Caco-2 (cell line): ENCODE data around the gene VAV2. TPM values are rescaled to one million over a fixed set of nuclear protein-coding genes. Genes with fewer than 3 reads are reported as not detected.

Source experiments
- BruUV-seq: library from RNA; stranded (reverse); fragments of 400-500 nt; replicated peaks from 2 replicates; lab custom pipeline; 2021; lab: Mats Ljungman, UMichigan
- CTCF ChIA-PET: fragments of 300-600 bp; sonication (Branson Sonifier 250); formaldehyde crosslinking; loops from one replicate; lab custom pipeline; 2022; ENCODE audit warnings: antibody characterized with exemption; lab: Charles Lee
- POLR2A ChIA-PET: fragments of 300-600 bp; sonication (Branson Sonifier 250); formaldehyde crosslinking; loops from one replicate; lab custom pipeline; 2022; ENCODE audit warnings: antibody characterized with exemption; lab: Charles Lee
- DNase-seq, 2 experiments: peaks; one replicate each; pipeline versions ENCODE4 v3.0.0 to v3.0.0-alpha.2; 2020 to 2022
- H3K27me3 ChIP-seq: replicated peaks from 2 replicates; pipeline ENCODE4 v1.6.0; 2011; ENCODE audit warnings: low read length; ENCODE audit not compliant: control insufficient read depth, insufficient read depth
- H3K36me3 ChIP-seq: 2 replicates; pipeline ENCODE4 v1.5.1; 2011; ENCODE audit warnings: low read length; ENCODE audit not compliant: control insufficient read depth, insufficient read depth
- H3K4me1 ChIP-seq: fragments of 250-450 bp; sonication (Bioruptor Pico); 2 replicates; pipeline ENCODE4 v1.5.1; 2020; ENCODE audit warnings: mild to moderate bottlenecking
- H3K4me3 ChIP-seq: 2 replicates; pipeline ENCODE4 v1.5.1; 2011; ENCODE audit warnings: low read depth, mild to moderate bottlenecking, control low read depth, low read length
- H3K9me3 ChIP-seq: fragments of 250-450 bp; sonication (Bioruptor Pico); 2 replicates; pipeline ENCODE4 v1.5.1; 2020; ENCODE audit warnings: mild to moderate bottlenecking, moderate library complexity
- H3K27ac Mint-ChIP-seq: one replicate; pipeline ENCODE4 v1.8.0; 2022; ENCODE audit warnings: mixed read lengths; ENCODE audit not compliant: unreplicated experiment
- H3K27me3 Mint-ChIP-seq: one replicate; pipeline ENCODE4 v1.8.0; 2022; ENCODE audit warnings: mixed read lengths; ENCODE audit not compliant: insufficient read depth, unreplicated experiment
- H3K36me3 Mint-ChIP-seq: one replicate; pipeline ENCODE4 v1.8.0; 2022; ENCODE audit warnings: mild to moderate bottlenecking, mixed read lengths; ENCODE audit not compliant: insufficient read depth, unreplicated experiment
- H3K4me1 Mint-ChIP-seq: one replicate; pipeline ENCODE4 v1.8.0; 2022; ENCODE audit warnings: low read depth, mixed read lengths; ENCODE audit not compliant: unreplicated experiment
- H3K4me3 Mint-ChIP-seq: one replicate; pipeline ENCODE4 v1.8.0; 2022; ENCODE audit warnings: mild to moderate bottlenecking, moderate library complexity, mixed read lengths; ENCODE audit not compliant: unreplicated experiment
- H3K9me3 Mint-ChIP-seq: one replicate; pipeline ENCODE4 v1.8.0; 2022; ENCODE audit warnings: mixed read lengths; ENCODE audit not compliant: unreplicated experiment
- intact Hi-C: fragments of 100-400 bp; cut with micrococcal nuclease; formaldehyde crosslinking; loops from one replicate; pipeline ENCODE4 v1.10.0; 2022; ENCODE audit not compliant: unreplicated experiment
- total RNA-seq: library from RNA; stranded (reverse); gene quantifications from 2 replicates; pipeline ENCODE4 v1.2.3, GENCODE V29; 2022
- TF ChIP-seq, protein P1 (sequence below), 2 experiments: fragments of 200-600 bp in 1 of 2; IDR thresholded peaks; 1 replicate in 1 of 2; 2 replicates in 1 of 2; pipeline versions ENCODE4 v1.5.1 to v1.8.0; 2011 to 2022; ENCODE audit warnings: antibody characterized with exemption in 1 of 2, control low read depth in 1 of 2, inconsistent platforms in 1 of 2, low read depth in 1 of 2, low read length in 1 of 2, mild to moderate bottlenecking in 1 of 2, moderate library complexity in 1 of 2; ENCODE audit not compliant: insufficient read depth in 1 of 2, severe bottlenecking in 1 of 2, unreplicated experiment in 1 of 2

VAV2 gene
- total RNA-seq, 1 experiment from 2014 or later, result 55.3 TPM

DNA sequence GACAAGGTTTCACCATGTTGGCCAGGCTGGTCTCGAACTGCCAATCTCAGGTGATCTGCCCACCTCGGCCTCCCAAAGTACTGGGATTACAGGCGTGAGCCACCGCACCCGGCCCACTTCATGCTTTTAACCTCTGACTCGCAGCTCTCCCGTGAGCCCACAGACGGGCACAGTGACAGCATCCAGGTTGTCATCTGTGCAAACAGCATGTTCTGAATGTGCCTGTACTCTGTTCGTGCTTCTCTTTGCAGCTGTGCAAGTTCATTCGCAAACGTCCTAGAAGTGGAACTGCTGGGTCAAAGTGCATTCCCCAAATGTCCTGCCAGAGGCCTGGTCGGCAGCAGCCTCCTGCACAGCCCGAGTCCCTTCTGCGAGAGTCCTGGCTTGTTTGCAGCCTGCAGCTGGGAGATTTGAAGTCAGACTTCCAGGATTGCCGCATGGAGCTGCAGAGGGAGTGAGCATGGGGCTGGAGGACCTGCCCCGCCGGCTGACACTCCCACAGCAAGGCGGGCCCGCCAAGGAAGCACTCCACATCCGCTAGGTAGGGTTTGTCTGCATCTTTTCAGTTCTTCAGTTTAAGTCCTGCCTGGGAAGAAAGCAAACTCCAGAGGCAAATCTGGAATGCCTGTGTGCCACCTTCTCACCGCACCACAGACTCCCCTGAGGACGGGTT, 36.6 kb upstream of the VAV2 start:
- Mint-ChIP-seq H3K4me3 (no peak overlapping the region), H3K27ac (no peak overlapping the region), H3K4me1 (no peaks in the 10 kb centered on the region), H3K9me3 (no peaks in the 10 kb centered on the region), H3K36me3 (peaks cover 44% of the 10 kb centered on the region), H3K27me3 (no peaks in the 10 kb centered on the region)
- Histone ChIP-seq H3K27me3 (no peaks in the 10 kb centered on the region), H3K4me3 (no peak overlapping the region), H3K4me1 (0 out of 2 replicates have a peak, but pooled peaks cover 4% of the 10 kb centered on the region), H3K36me3 (peaks cover 1% of the 10 kb centered on the region; the same call in 1 of the 2 replicates), H3K9me3 (no peaks in the 10 kb centered on the region)
- DNase-seq, result no peak
- ChIA-PET POLR2A (no interaction called here), CTCF (no interaction called here)
- TF ChIP-seq, protein P1, sequence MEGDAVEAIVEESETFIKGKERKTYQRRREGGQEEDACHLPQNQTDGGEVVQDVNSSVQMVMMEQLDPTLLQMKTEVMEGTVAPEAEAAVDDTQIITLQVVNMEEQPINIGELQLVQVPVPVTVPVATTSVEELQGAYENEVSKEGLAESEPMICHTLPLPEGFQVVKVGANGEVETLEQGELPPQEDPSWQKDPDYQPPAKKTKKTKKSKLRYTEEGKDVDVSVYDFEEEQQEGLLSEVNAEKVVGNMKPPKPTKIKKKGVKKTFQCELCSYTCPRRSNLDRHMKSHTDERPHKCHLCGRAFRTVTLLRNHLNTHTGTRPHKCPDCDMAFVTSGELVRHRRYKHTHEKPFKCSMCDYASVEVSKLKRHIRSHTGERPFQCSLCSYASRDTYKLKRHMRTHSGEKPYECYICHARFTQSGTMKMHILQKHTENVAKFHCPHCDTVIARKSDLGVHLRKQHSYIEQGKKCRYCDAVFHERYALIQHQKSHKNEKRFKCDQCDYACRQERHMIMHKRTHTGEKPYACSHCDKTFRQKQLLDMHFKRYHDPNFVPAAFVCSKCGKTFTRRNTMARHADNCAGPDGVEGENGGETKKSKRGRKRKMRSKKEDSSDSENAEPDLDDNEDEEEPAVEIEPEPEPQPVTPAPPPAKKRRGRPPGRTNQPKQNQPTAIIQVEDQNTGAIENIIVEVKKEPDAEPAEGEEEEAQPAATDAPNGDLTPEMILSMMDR (IDR thresholded peaks at IDR 0.05; ENCODE audit: insufficient read depth in 1 of 2, low read depth in 1 of 2, low read length in 1 of 2, severe bottlenecking in 1 of 2, unreplicated experiment in 1 of 2), result no peak
- intact Hi-C loops, result no loop called here
- BruUV-seq, result no TSS peak

DNA sequence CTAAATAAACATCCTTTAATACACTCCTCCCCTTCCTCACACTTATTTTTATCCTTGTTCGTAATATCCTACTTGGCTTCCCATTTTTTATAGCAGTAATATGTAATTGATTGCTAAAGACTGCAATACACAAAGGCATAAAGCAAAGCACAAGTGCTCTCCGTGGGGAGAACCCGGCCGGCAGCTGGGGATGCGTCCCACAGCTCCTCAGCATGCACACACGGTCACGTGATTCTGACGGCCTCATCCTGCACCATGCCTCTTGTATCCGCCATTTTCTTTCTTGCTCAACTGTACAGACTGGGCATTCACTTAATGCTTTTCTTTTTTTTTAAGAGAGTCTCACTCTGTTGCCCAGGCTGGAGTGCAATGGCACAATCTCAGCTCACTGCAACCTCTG, 36.0 kb upstream of the VAV2 start:
- Mint-ChIP-seq H3K4me3 (no peak overlapping the region), H3K9me3 (no peaks in the 10 kb centered on the region), H3K27me3 (no peaks in the 10 kb centered on the region), H3K4me1 (no peaks in the 10 kb centered on the region), H3K27ac (no peak overlapping the region), H3K36me3 (peaks cover 39% of the 10 kb centered on the region)
- H3K4me1 ChIP-seq, result 0 out of 2 replicates have a peak, but pooled peaks cover 4% of the 10 kb centered on the region
- intact Hi-C loops, result no loop called here
- no peaks in the 10 kb centered on the region for H3K27me3 ChIP-seq
- H3K4me3 ChIP-seq, result no peak overlapping the region
- H3K36me3 ChIP-seq, result peaks cover 1% of the 10 kb centered on the region; the same call in 1 of the 2 replicates
- TF ChIP-seq, protein P1 (IDR thresholded peaks at IDR 0.05; ENCODE audit: insufficient read depth in 1 of 2, low read depth in 1 of 2, low read length in 1 of 2, severe bottlenecking in 1 of 2, unreplicated experiment in 1 of 2), result no peak
- H3K9me3 ChIP-seq, result no peaks in the 10 kb centered on the region
- no TSS peak for BruUV-seq
- ChIA-PET POLR2A (no interaction called here), CTCF (no interaction called here)
- no peak for DNase-seq

DNA sequence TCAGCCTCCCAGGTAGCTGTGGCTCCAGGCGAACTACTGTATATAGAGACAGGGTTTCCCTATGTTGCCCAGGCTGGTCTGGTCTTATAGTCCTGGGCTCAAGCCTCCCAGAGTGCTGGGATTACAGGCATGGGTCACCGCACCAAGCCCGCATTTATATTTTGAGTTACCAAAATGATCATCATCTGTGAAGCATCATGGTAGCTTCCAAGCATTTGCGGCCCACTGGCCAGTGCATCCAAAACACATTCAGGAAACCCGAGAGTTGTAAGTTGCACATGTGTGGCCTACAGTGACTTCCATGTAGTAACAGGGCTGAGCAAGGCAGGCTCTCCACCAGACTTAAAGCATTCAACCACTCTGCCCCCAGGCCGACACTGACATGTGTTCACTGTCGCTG, 35.4 kb upstream of the VAV2 start:
- no peak for DNase-seq
- TF ChIP-seq, protein P1 (IDR thresholded peaks at IDR 0.05; ENCODE audit: insufficient read depth in 1 of 2, low read depth in 1 of 2, low read length in 1 of 2, severe bottlenecking in 1 of 2, unreplicated experiment in 1 of 2), result no peak
- Histone ChIP-seq H3K4me3 (no peak overlapping the region), H3K4me1 (0 out of 2 replicates have a peak, but pooled peaks cover 4% of the 10 kb centered on the region), H3K36me3 (peaks cover 1% of the 10 kb centered on the region; the same call in 1 of the 2 replicates), H3K9me3 (no peaks in the 10 kb centered on the region), H3K27me3 (no peaks in the 10 kb centered on the region)
- Mint-ChIP-seq H3K9me3 (no peaks in the 10 kb centered on the region), H3K4me3 (no peak overlapping the region), H3K4me1 (no peaks in the 10 kb centered on the region), H3K36me3 (peaks cover 34% of the 10 kb centered on the region), H3K27ac (no peak overlapping the region), H3K27me3 (no peaks in the 10 kb centered on the region)
- ChIA-PET POLR2A (no interaction called here), CTCF (no interaction called here)
- intact Hi-C loops, result no loop called here
- no TSS peak for BruUV-seq
